Measurements from ENCODE around the gene LYPD8. TPM values are rescaled to one million over a fixed set of nuclear protein-coding genes. Genes with fewer than 3 reads are reported as not detected.
"Not testable (repeated sequence)": the region's sequence is repeated elsewhere in the genome, so short reads cannot be mapped to it uniquely, and the experiment has no call there.

LYPD8 gene
- total RNA-seq, 1 experiment from 2014 or later: not detected

GRCh38 chr1:248790456-248790855 lies 34.9 kb upstream of the LYPD8 start (continued):
- no peak for TF ChIP-seq KAT7 (CRISPR knock-in tag; IDR thresholded peaks at IDR 0.05; ENCODE audit: borderline replicate concordance)
- no peak for TF ChIP-seq ZNF416 (CRISPR knock-in tag; IDR thresholded peaks at IDR 0.05)
- TF ChIP-seq TEAD4 (CRISPR knock-in tag; IDR thresholded peaks at IDR 0.05): no peak
- TF ChIP-seq CREB1 (CRISPR knock-in tag; IDR thresholded peaks at IDR 0.05): no peak
- TF ChIP-seq STAT6 (CRISPR knock-in tag; conservative IDR thresholded peaks at IDR 0.05; ENCODE audit: low read depth): no peak
- TF ChIP-seq ZBTB21 (CRISPR knock-in tag; IDR thresholded peaks at IDR 0.05; ENCODE audit: borderline replicate concordance): no peak
- TF ChIP-seq ZNF317 (CRISPR knock-in tag; IDR thresholded peaks at IDR 0.05; ENCODE audit: borderline replicate concordance, low read depth): no peak
- no peak for TF ChIP-seq HMGA2 (CRISPR knock-in tag; IDR thresholded peaks at IDR 0.05)

DNA sequence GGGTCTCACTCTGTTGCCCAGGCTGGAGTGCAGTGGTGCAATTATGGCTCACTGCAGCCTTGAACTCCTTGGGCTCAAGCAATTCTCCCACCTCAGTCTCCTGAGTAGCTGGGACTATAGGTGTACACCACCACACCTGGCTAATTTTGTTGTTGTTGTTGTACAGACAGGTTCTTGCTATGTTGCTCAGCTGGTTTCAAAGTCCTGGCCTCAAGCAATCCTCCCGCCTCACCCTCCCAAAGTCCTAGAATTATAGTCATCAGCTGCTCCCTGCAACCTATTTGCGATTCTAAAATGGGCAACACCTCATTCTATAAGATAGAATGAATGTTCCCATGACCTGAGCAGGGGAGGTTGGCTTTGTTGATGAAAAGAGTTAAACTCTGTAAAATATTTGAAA lies 33.8 kb upstream of the LYPD8 start:
- POLR2A ChIA-PET; DNase-seq (ENCODE audit: low spot score); H3K27ac Mint-ChIP-seq; CTCF ChIA-PET; H3K4me3 Mint-ChIP-seq; H3K4me1 Mint-ChIP-seq; H3K27me3 Mint-ChIP-seq (ENCODE audit: low read depth); ATAC-seq: not testable (repeated sequence)
- Mint-ChIP-seq H3K36me3 (peaks cover 37% of the 10 kb centered on the region), H3K9me3 (peaks cover 86% of the 10 kb centered on the region)

DNA sequence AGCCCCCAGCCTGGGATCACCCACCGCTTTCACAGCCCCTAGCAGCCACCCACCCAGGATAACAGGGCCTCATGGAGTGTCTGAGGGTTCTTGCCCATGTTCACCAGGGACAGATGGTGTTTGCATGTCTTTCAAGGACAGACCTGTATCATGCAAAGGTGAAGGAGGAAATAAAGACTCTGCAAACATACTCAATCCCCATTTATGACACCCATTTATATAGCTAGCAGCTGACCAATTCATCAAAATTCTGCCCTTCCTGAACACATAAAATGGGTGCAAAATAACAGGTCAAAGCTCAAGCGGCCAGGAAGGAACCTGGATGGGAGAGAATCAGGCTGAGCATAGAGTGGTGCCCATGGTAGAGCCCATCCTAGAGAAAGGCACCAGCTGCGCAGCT lies 32.8 kb upstream of the LYPD8 start:
- ATAC-seq (no peak), DNase-seq (ENCODE audit: low spot score) (no peak)
- Mint-ChIP-seq H3K4me1 (no peaks in the 10 kb centered on the region), H3K9me3 (peaks cover 84% of the 10 kb centered on the region), H3K4me3 (no peak overlapping the region), H3K27me3 (ENCODE audit: low read depth) (peaks cover 4% of the 10 kb centered on the region), H3K36me3 (peaks cover 34% of the 10 kb centered on the region), H3K27ac (no peak overlapping the region)
- ChIA-PET CTCF (no interaction called here), POLR2A (no interaction called here)
- TF ChIP-seq SOX15 (CRISPR knock-in tag; IDR thresholded peaks at IDR 0.05) (no peak), STAT6 (CRISPR knock-in tag; conservative IDR thresholded peaks at IDR 0.05; ENCODE audit: low read depth) (no peak)
- TF ChIP-seq, protein P1, sequence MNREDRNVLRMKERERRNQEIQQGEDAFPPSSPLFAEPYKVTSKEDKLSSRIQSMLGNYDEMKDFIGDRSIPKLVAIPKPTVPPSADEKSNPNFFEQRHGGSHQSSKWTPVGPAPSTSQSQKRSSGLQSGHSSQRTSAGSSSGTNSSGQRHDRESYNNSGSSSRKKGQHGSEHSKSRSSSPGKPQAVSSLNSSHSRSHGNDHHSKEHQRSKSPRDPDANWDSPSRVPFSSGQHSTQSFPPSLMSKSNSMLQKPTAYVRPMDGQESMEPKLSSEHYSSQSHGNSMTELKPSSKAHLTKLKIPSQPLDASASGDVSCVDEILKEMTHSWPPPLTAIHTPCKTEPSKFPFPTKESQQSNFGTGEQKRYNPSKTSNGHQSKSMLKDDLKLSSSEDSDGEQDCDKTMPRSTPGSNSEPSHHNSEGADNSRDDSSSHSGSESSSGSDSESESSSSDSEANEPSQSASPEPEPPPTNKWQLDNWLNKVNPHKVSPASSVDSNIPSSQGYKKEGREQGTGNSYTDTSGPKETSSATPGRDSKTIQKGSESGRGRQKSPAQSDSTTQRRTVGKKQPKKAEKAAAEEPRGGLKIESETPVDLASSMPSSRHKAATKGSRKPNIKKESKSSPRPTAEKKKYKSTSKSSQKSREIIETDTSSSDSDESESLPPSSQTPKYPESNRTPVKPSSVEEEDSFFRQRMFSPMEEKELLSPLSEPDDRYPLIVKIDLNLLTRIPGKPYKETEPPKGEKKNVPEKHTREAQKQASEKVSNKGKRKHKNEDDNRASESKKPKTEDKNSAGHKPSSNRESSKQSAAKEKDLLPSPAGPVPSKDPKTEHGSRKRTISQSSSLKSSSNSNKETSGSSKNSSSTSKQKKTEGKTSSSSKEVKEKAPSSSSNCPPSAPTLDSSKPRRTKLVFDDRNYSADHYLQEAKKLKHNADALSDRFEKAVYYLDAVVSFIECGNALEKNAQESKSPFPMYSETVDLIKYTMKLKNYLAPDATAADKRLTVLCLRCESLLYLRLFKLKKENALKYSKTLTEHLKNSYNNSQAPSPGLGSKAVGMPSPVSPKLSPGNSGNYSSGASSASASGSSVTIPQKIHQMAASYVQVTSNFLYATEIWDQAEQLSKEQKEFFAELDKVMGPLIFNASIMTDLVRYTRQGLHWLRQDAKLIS (CRISPR knock-in tag; IDR thresholded peaks at IDR 0.05; ENCODE audit: borderline replicate concordance): no peak

DNA sequence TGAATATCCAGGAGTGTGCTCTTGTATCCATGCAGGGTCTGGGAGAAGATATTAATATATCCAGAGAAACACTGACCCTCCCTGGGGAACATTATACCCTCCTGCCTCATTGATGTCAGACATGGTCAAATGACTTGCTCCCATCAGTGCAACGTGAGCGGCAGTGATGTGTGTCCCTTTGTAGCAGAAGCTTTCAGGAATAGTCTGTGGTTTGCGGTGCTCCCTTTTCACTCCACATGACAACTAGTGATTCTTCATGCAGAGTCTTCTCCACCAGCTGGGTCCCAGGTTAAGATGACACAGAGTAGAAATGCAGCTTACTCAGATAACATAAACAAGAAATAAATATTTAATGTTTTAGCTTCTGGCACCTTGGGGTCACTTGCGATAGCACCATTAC lies 31.9 kb upstream of the LYPD8 start:
- no peaks in the 10 kb centered on the region for H3K4me1 Mint-ChIP-seq
- CTCF ChIA-PET: no interaction called here
- peaks cover 10% of the 10 kb centered on the region for H3K27me3 Mint-ChIP-seq (ENCODE audit: low read depth)
- peaks cover 84% of the 10 kb centered on the region for H3K9me3 Mint-ChIP-seq
- POLR2A ChIA-PET: no interaction called here
- H3K4me3 Mint-ChIP-seq: no peak overlapping the region
- ATAC-seq: no peak
- DNase-seq (ENCODE audit: low spot score): no peak
- no peak overlapping the region for H3K27ac Mint-ChIP-seq
- H3K36me3 Mint-ChIP-seq: peaks cover 40% of the 10 kb centered on the region
- TF ChIP-seq, protein P2, sequence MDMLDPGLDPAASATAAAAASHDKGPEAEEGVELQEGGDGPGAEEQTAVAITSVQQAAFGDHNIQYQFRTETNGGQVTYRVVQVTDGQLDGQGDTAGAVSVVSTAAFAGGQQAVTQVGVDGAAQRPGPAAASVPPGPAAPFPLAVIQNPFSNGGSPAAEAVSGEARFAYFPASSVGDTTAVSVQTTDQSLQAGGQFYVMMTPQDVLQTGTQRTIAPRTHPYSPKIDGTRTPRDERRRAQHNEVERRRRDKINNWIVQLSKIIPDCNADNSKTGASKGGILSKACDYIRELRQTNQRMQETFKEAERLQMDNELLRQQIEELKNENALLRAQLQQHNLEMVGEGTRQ (CRISPR knock-in tag; IDR thresholded peaks at IDR 0.05): no peak
- no peak for TF ChIP-seq ATF3 (CRISPR knock-in tag; conservative IDR thresholded peaks at IDR 0.05)
- TF ChIP-seq ARID4B (CRISPR knock-in tag; IDR thresholded peaks at IDR 0.05; ENCODE audit: borderline replicate concordance): no peak
- no peak for TF ChIP-seq ZNF232 (CRISPR knock-in tag; IDR thresholded peaks at IDR 0.05)
- TF ChIP-seq ZBTB21 (CRISPR knock-in tag; IDR thresholded peaks at IDR 0.05; ENCODE audit: borderline replicate concordance): no peak
- TF ChIP-seq RELA (CRISPR knock-in tag; IDR thresholded peaks at IDR 0.05; ENCODE audit: borderline replicate concordance): no peak
